GM18511 (cell line): ENCODE data around the gene LRRC8D.
"Not testable (repeated sequence)": the region's sequence is repeated elsewhere in the genome, so short reads cannot be mapped to it uniquely, and the experiment has no call there.

Experiments
- ATAC-seq: cut with Tn5 transposase; IDR thresholded peaks from one replicate; pipeline ENCODE4 v1.9.1; 2021; ENCODE audit warnings: mild to moderate bottlenecking, moderate library complexity; ENCODE audit not compliant: unreplicated experiment

LRRC8D gene

GRCh38 chr1:89820422-89821321 is at the start of gene LRRC8D:
LRRC8D (plus strand) TSS chr1:89821032; CDS start chr1:89933069, 112,037 bp downstream.
- ATAC-seq, result peak; percentile 75

GRCh38 chr1:89771991-89772560 is 48.8 kb upstream of the LRRC8D start:
- no peak for ATAC-seq

- ATAC-seq, result not testable (repeated sequence)
Observed at GRCh38 chr1:89776104-89776503, 44.7 kb upstream of the LRRC8D start.

DNA sequence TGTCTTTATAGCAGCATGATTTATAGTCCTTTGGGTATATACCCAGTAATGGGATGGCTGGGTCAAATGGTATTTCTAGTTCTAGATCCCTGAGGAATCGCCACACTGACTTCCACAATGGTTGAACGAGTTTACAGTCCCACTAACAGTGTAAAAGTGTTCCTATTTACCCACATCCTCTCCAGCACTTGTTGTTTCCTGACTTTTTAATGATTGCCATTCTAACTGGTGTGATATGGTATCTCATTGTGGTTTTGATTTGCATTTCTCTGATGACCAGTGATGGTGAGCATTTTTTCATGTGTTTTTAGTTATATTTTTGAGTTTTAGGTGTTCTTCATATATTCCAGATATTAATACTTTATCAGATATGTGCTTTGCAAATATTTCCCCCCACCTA is 43.6 kb upstream of the LRRC8D start:
- ATAC-seq, result not testable (repeated sequence)

- ATAC-seq, result no peak
Observed at GRCh38 chr1:89779151-89779940, 41.5 kb upstream of the LRRC8D start.

DNA sequence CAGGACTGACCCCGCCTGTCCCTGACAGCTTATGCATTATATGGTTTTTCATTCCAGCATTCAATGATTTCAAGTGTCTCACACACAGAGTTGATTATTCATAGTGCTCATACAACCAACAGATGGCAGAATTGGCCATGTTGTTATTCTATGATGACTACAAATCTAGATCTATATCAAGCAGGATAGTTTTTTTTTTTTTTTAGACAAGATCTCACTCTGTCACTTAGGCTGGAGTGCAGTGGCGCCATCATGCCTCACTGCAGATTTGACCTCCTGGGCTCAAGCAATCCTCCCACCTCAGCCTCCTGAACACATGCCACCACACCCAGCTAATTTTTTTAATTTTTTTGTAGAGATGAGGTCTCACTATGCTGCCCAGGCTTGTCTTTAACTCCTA is 40.1 kb upstream of the LRRC8D start:
- ATAC-seq, result peak; percentile 32

DNA sequence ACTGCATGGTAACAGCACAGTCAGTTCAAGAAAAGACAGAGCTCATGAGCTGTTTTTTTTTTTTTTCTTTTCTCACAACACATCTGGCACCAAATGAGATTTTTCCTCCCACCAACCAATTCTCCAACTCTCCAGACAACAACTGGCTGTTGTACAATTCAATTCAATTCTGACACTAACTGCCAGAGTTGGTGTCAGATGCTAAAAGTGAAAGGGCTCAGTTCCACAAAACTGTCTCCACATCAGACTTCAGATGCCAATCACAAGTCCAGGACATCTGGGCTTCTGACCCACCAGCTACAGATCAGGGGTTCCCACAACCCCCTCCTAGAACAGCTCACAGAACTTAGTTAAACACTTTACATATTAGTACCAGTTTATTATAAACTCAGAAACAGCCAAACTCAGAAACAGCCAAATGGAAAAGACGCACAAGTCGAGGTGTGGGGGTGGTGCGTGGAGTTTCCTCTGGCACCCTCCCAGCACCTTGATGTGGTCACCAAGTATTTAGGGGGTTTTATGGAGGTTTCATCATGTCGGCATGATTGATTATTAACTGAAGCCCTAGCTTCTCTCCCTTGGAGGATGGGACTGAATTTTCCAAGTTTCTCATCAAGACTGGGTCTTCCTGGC is 39.2 kb upstream of the LRRC8D start:
- peak; percentile 83 for ATAC-seq

- ATAC-seq, result no peak
Observed at GRCh38 chr1:89786628-89787214, 34.1 kb upstream of the LRRC8D start.

DNA sequence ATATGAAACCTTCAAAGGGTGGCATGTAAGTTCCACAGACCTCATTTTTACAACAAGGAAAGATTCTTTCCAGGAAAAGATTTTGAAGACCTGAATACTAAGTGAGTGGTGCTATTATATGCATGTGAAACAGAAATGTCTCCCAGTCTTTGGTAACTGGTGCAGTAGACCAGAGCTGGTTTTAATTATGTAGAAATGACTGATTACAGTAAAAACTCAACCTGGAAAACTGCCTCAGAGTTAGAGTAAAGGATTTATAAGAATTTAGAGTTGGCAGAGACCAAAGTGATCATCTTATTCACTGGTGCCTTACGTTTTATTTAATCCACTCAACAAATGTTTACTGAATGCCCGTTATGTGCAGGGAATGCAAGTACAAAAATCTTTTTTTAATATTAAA is 30.2 kb upstream of the LRRC8D start:
- ATAC-seq, result no peak

DNA sequence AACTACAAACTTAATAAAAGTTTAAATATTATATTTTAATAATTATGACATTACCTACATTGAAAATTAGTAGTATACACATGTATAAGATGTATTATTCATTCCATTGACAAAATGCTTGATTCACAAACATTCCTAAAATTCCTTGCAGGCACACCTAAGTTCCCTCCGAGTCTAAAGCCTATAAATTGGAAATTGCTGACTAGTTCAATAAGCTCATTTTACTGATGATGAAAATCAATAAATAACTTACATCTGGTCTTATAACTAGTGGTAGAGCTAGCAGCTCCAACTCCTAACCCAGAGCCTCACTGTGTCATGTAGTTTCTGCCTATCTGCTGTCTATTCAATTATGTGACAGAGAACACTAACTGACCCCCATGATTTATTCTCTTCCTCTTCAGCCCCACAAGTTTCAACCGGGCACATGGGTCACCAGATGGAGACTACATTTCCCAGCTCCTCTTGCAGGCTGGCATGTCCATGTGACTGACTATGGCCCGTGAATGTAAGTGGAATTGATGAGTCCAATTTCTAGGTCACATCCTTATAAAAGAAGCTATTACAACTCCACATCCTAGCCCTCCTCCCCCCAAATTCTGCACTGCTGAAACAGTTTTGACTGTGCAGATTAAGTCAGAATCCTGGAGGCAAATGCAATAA is 29.6 kb upstream of the LRRC8D start:
- no peak for ATAC-seq

- ATAC-seq, result no peak
Observed at GRCh38 chr1:89794406-89794805, 26.4 kb upstream of the LRRC8D start.

GRCh38 chr1:89795571-89795970 is 25.3 kb upstream of the LRRC8D start:
- ATAC-seq, result not testable (repeated sequence)

- ATAC-seq, result not testable (repeated sequence)
Observed at GRCh38 chr1:89797876-89798275, 23.0 kb upstream of the LRRC8D start.

- ATAC-seq, result peak; percentile 45
Observed at GRCh38 chr1:89799495-89799894, 21.3 kb upstream of the LRRC8D start.

DNA sequence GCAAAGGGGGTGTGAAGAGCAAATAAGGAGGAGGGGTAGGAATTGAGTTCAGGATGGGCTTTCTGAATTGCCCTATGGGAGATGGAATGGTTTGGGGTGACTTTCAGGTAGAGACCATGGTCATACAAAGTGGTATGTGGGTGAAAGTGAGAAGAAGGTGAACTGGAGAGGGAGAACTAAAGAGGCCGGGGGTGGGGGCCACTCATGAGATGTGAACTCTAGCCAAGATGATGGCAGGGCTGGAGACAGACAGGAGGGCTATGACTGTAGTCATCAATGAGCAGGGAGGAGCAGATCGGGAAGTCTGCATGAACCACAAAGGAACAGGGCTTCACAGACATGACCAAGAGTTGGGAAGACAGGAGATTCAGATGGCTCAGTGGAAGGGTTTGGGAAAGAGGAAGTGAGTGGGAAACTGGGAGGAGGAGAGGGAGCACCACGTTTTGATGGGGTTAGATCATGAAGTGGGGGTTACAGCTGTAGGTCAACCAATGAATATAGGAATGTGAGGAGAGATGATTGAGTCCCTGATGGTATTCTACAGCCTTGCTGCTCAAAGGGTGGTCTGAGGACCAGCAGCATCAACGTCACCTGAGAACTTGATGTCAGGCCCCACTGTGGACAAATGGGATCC is 20.7 kb upstream of the LRRC8D start:
- peak; percentile 56 for ATAC-seq

GRCh38 chr1:89800718-89801117 is 20.1 kb upstream of the LRRC8D start:
- ATAC-seq, result no peak

GRCh38 chr1:89802051-89802450 is 18.8 kb upstream of the LRRC8D start:
- ATAC-seq, result no peak

DNA sequence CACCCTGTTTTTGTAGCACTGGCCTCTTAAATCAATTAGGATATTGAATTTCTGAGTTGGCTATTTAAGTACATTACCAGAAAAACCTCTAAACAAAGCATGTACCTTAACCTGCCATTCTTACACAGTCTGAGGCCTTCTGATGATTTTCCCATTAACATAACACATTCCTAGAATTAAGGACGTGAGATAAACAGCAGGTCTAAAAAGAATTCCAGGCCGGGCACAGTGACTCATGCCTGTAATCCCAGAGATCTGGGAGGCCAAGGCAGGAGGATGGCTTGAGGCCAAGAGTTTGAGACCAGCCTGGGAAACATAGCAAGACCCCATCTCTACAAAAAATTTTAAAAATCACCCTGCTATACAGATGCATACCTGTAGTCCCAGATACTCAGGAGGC is 18.0 kb upstream of the LRRC8D start:
- ATAC-seq, result no peak

GRCh38 chr1:89804642-89805237 is 16.1 kb upstream of the LRRC8D start:
- peak; percentile 80 for ATAC-seq
